GM12875 (cell line): ENCODE data around the gene SLC29A4.

Experiments used
- H3K4me3 ChIP-seq: one replicate; pipeline ENCODE4 v1.5.1; 2011; ENCODE audit warnings: low read depth, low read length, control low read depth
- TF ChIP-seq, protein P1 (sequence below): IDR thresholded peaks from 2 replicates; pipeline ENCODE4 v1.5.1; 2011; ENCODE audit warnings: low read depth, mild to moderate bottlenecking, control low read depth, inconsistent platforms, low read length, moderate library complexity, borderline replicate concordance; ENCODE audit not compliant: insufficient read depth

The SLC29A4 gene

DNA sequence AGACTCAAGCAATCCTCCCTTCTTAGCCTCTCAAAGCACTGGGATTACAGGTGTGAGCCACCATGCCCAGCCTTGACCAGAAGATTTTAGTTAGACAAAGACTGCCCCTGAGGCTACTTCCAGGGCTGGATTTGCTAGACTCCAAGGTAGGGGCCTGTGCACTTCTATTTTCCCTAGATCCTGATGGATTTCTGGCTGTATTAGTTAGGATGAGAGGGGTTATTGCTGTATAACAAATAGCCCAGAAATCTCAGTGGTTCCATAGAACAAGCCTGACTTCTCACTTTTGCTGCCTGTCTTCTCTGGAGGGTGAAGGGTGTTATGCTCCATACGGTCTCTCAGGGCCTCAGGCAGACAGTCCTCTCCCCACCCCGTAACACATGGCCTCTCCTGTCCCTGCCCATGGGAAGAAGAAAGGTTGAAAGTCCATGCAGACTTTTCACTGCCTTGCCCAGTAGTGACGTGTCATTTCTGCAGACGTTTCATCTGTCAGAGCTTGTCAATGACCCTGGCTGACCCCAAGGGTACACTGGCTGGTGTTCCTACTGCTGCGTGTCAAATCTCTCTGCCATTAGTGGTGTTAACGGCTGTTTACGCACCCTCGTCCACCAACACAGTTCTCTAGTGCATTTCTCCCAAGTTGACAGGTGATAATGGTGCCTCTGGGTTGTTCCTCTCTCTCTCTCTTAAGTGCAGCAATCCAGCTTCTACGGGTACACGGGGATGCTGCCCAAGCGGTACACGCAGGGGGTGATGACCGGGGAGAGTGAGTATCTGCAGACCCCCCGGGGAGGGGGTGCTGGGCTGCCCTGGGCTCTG, 11.6 kb downstream of the SLC29A4 start:
- H3K4me3 ChIP-seq: no peak overlapping the region
- TF ChIP-seq, protein P1, sequence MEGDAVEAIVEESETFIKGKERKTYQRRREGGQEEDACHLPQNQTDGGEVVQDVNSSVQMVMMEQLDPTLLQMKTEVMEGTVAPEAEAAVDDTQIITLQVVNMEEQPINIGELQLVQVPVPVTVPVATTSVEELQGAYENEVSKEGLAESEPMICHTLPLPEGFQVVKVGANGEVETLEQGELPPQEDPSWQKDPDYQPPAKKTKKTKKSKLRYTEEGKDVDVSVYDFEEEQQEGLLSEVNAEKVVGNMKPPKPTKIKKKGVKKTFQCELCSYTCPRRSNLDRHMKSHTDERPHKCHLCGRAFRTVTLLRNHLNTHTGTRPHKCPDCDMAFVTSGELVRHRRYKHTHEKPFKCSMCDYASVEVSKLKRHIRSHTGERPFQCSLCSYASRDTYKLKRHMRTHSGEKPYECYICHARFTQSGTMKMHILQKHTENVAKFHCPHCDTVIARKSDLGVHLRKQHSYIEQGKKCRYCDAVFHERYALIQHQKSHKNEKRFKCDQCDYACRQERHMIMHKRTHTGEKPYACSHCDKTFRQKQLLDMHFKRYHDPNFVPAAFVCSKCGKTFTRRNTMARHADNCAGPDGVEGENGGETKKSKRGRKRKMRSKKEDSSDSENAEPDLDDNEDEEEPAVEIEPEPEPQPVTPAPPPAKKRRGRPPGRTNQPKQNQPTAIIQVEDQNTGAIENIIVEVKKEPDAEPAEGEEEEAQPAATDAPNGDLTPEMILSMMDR: no peak

DNA sequence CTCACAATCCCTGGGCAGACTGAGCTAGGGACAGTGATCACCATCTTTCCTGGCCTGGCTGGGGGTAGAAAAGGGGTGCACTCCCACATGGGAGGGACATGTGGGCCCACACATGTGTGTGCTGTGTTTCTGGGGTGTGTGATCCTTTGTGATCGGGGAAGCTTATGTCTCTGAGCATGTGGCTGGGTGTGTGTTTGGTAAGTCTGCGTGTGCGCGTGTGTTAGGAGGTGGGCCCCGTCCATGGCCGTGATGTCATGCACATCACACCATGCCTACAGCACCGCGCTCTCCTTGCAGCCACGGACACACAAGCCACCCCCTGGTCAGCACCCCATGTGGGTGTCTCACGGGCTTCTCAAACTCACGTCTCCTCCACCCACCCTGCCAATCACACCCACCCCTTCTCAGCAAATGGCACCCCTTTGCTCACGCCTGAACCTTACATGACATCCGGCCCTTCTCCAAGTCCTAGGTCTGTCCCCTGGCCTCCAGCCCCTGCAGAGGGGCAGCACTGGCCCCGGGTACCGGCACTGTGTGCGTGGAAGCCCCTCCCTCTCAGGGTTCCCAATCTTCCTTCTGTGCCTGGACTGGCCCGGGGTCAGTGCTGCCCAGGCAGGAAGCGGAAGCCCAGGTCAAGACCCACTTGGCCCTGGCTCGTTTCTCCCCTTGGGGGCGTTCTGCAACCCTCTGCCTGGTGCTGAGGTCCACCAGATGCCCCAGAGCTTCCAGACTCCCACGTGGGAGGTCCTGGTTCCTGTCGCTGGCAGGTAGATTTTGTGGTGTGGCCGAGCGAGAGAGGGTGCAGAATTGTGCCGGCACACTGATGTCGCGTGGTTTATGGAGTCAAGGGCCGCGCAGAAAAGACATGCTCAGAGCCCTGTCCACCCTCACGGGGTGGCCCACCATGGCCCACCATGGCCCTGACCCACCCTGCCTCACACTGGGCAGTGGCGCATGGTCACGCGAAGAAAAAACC, 12.6 kb downstream of the SLC29A4 start:
- H3K4me3 ChIP-seq: no peak overlapping the region
- TF ChIP-seq, protein P1: no peak

DNA sequence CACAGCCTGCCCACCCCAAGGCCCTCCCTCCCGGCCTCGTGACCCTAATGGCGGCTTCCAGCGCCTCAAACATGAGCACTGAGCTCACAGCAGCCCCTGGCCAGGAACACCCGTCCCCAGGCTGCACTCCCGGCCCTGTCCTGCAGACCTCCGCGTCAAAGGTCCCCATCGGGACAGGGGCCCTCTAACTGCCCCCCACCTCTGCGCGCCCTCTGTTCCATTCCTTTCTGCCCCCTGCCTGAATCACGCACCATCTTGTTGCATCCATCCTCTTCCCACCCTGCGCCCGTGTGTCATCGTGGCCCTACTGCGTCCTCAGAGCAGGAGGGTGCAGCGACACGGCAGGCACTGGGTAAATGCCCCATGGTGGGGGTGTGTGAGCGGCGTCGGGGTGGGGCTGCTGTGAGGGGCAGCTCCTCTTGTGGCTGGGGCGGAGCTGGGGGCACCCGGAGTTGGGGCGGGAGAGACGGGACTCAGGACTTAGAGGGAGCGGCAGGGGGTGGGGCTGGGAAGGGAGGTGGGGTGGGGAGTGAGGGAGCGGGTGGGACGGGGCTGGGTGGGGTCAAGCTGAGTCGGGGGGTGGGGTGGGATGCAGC, 13.4 kb downstream of the SLC29A4 start:
- no peak overlapping the region for H3K4me3 ChIP-seq
- TF ChIP-seq, protein P1: no peak

DNA sequence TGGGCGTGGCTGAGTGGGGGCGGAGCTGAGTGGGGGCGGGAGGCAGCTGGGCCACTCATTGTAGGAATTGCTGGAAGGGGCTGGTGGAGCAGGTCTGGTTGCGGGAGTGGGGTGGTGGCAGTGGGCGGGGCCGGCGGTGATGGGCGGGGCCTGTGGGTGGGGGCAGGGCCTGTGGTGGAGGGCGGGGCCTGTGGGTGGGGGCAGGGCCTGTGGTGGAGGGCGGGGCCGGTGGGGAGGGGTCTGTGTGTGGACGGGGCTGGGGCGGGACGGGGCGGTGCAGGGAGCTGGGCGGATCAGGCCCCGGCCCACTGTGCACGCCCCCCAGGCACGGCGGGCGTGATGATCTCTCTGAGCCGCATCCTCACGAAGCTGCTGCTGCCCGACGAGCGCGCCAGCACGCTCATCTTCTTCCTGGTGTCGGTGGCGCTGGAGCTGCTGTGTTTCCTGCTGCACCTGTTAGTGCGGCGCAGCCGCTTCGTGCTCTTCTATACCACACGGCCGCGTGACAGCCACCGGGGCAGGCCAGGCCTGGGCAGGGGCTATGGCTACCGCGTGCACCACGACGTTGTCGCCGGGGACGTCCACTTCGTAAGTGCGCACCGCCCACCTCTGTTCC, 14.0 kb downstream of the SLC29A4 start:
- TF ChIP-seq, protein P1: no peak
- H3K4me3 ChIP-seq: no peak overlapping the region

DNA sequence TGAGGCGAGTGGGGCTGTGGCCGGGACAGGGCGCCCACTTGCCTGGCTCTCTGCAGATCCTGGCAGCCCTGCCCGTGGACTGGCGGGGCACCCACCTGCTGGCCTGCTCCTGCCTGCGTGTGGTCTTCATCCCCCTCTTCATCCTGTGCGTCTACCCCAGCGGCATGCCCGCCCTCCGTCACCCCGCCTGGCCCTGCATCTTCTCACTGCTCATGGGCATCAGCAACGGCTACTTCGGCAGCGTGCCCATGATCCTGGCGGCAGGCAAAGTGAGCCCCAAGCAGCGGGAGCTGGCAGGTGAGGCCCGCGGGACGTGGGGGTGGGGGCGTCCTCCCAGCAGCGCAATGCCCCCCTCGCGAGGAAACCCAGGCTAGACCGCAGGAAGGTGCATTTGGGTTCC, 17.6 kb downstream of the SLC29A4 start:
- no peak overlapping the region for H3K4me3 ChIP-seq
- TF ChIP-seq, protein P1: no peak

DNA sequence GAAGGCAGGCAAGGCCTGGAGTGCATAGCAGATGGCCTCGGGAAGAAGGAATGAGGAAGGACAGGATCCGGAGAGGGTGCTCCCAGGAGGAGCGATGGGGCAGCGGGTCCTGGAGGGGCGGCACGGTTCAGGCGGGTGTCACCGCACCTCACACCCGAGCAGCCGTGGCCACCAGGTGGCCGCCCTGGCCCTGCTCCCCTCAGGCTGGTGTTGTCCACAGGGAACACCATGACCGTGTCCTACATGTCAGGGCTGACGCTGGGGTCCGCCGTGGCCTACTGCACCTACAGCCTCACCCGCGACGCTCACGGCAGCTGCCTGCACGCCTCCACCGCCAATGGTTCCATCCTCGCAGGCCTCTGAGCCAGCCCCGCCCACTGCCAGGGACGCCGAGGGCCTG, 19.8 kb downstream of the SLC29A4 start:
- no peak overlapping the region for H3K4me3 ChIP-seq
- TF ChIP-seq, protein P1: no peak
